ENCODE results near the gene MBP. TPM values are rescaled to one million over a fixed set of nuclear protein-coding genes. Genes with fewer than 3 reads are reported as not detected.
A peak's percentile ranks its signal among the peaks of the same experiment; 100 is the strongest.

MBP gene
- total and polyA plus RNA-seq, 5 donors from 2014 or later, result 134 to 172 (median 143) TPM

DNA sequence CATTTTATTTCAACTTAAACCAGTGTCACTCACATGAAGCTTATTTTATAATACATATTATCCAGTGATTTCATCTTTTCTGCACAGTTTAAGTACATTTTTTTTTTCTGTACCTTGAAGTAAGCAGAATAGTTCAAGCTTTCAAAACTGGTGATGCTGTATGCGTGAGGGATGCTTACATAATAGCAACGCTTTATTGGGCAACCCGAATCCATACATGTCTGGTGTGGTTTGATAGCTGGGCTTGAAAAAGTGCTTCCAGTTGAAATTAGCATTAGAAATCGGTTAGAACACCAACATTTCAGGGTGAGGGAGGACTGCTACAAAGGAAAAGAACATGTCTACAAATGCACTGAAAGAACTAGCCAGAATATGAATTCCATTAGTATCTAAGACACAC lies 117.4 kb downstream of the MBP start:
- Histone ChIP-seq H3K4me3 (ENCODE audit: low read depth, low read length) (no peak overlapping the region), H3K27ac (ENCODE audit: insufficient read depth, low read length, poor library complexity, severe bottlenecking) (no peak overlapping the region), H3K27me3 (ENCODE audit: control insufficient read depth, insufficient read depth, low read length) (no peaks in the 10 kb centered on the region), H3K36me3 (ENCODE audit: control insufficient read depth, insufficient read depth, low read length) (peaks cover 84% of the 10 kb centered on the region), H3K4me1 (ENCODE audit: control insufficient read depth, insufficient read depth, low read length, poor library complexity, severe bottlenecking) (no peaks in the 10 kb centered on the region), H3K9me3 (ENCODE audit: control insufficient read depth in 2 of 2, low read length in 2 of 2) (no peaks in the 10 kb centered on the region)
- Mint-ChIP-seq H3K27ac (peak overlapping the region in 2 of 3 donors; percentile 42 to 74), H3K27me3 (no peaks in the 10 kb centered on the region), H3K9me3 (no peaks in the 10 kb centered on the region), H3K4me3 (no peak overlapping the region), H3K36me3 (peaks cover 69% of the 10 kb centered on the region), H3K4me1 (peaks cover 6 to 47% (median 28%) of the 10 kb centered on the region in 4 donors)
- ATAC-seq (ENCODE audit: low read depth in 2 of 2) (no peak), DNase-seq (no peak)

GRCh38 chr18:77014538-77014937 lies 118.0 kb downstream of the MBP start:
- DNase-seq (no peak), ATAC-seq (ENCODE audit: low read depth in 2 of 2) (no peak)
- peaks cover 0 to 1% (median 0%) of the 10 kb centered on the region in 7 donors for H3K9me3 Mint-ChIP-seq
- H3K27ac Mint-ChIP-seq, result no peak overlapping the region
- H3K27me3 ChIP-seq (ENCODE audit: control insufficient read depth, insufficient read depth, low read length), result no peaks in the 10 kb centered on the region
- no peaks in the 10 kb centered on the region for H3K27me3 Mint-ChIP-seq
- H3K4me1 ChIP-seq (ENCODE audit: control insufficient read depth, insufficient read depth, low read length, poor library complexity, severe bottlenecking), result no peaks in the 10 kb centered on the region
- peaks cover 85% of the 10 kb centered on the region for H3K36me3 ChIP-seq (ENCODE audit: control insufficient read depth, insufficient read depth, low read length)
- H3K4me1 Mint-ChIP-seq, result peaks cover 6 to 45% (median 27%) of the 10 kb centered on the region in 4 donors
- peaks cover 67% of the 10 kb centered on the region for H3K36me3 Mint-ChIP-seq
- no peak overlapping the region for H3K4me3 Mint-ChIP-seq
- H3K9me3 ChIP-seq (ENCODE audit: control insufficient read depth in 2 of 2, low read length in 2 of 2), result no peaks in the 10 kb centered on the region
- no peak overlapping the region for H3K27ac ChIP-seq (ENCODE audit: insufficient read depth, low read length, poor library complexity, severe bottlenecking)
- no peak overlapping the region for H3K4me3 ChIP-seq (ENCODE audit: low read depth, low read length)

DNA sequence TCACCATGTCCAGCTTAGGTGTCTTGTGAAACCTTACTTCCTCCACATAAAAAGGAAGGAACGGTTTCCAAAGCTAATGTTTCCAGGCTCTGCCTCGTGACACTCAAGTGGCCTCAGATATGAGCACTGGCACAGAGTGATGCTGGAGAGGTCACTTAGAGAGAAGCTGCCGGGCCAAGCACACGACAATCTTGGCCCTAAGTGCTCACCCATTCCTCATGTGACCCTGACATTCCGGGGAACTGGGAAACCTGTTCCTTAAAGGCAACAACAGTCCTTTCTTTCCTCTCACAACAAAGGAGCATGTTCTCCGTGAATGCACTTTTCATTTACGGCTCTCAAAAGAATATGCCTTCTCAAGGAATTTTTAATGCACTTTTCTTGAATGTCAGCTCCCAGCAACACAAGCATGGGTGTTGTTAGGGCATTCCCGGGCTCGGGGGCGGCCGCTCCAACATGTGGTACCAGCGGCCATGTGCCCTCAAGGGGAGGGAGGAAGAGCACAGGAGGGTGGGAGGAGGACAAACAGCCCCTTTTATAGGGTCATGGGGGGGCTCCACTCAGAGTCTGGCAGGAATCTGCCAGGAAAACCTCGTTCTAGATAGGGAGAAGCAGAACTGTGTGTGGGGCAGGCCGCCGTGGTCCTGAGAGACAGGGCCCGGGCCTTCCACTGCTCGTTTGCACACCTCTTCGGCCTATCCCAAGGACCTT lies 118.6 kb downstream of the MBP start:
- Mint-ChIP-seq H3K4me1 (peaks cover 6 to 40% (median 26%) of the 10 kb centered on the region in 4 donors), H3K9me3 (peaks cover 0 to 1% (median 0%) of the 10 kb centered on the region in 7 donors), H3K36me3 (peaks cover 62% of the 10 kb centered on the region), H3K4me3 (no peak overlapping the region), H3K27me3 (no peaks in the 10 kb centered on the region), H3K27ac (peak overlapping the region in 1 of 3 donors; percentile 56)
- Histone ChIP-seq H3K9me3 (ENCODE audit: control insufficient read depth in 2 of 2, low read length in 2 of 2) (no peaks in the 10 kb centered on the region), H3K27ac (ENCODE audit: insufficient read depth, low read length, poor library complexity, severe bottlenecking) (no peak overlapping the region), H3K4me3 (ENCODE audit: low read depth, low read length) (no peak overlapping the region), H3K27me3 (ENCODE audit: control insufficient read depth, insufficient read depth, low read length) (no peaks in the 10 kb centered on the region), H3K36me3 (ENCODE audit: control insufficient read depth, insufficient read depth, low read length) (peaks cover 85% of the 10 kb centered on the region), H3K4me1 (ENCODE audit: control insufficient read depth, insufficient read depth, low read length, poor library complexity, severe bottlenecking) (no peaks in the 10 kb centered on the region)
- ATAC-seq (ENCODE audit: low read depth in 2 of 2) (no peak), DNase-seq (no peak)

GRCh38 chr18:77012806-77013541 lies 119.6 kb downstream of the MBP start:
- no peaks in the 10 kb centered on the region for H3K9me3 ChIP-seq (ENCODE audit: control insufficient read depth in 2 of 2, low read length in 2 of 2)
- Mint-ChIP-seq H3K4me1 (peaks cover 6 to 40% (median 21%) of the 10 kb centered on the region in 4 donors), H3K36me3 (peaks cover 52% of the 10 kb centered on the region), H3K27me3 (no peaks in the 10 kb centered on the region), H3K9me3 (peaks cover 0 to 1% (median 0%) of the 10 kb centered on the region in 7 donors), H3K27ac (peak overlapping the region in 1 of 3 donors; percentile 44), H3K4me3 (no peak overlapping the region)
- no peaks in the 10 kb centered on the region for H3K27me3 ChIP-seq (ENCODE audit: control insufficient read depth, insufficient read depth, low read length)
- no peaks in the 10 kb centered on the region for H3K4me1 ChIP-seq (ENCODE audit: control insufficient read depth, insufficient read depth, low read length, poor library complexity, severe bottlenecking)
- no peak overlapping the region for H3K4me3 ChIP-seq (ENCODE audit: low read depth, low read length)
- no peak overlapping the region for H3K27ac ChIP-seq (ENCODE audit: insufficient read depth, low read length, poor library complexity, severe bottlenecking)
- DNase-seq, result no peak
- ATAC-seq (ENCODE audit: low read depth in 2 of 2), result no peak
- H3K36me3 ChIP-seq (ENCODE audit: control insufficient read depth, insufficient read depth, low read length), result peaks cover 83% of the 10 kb centered on the region

DNA sequence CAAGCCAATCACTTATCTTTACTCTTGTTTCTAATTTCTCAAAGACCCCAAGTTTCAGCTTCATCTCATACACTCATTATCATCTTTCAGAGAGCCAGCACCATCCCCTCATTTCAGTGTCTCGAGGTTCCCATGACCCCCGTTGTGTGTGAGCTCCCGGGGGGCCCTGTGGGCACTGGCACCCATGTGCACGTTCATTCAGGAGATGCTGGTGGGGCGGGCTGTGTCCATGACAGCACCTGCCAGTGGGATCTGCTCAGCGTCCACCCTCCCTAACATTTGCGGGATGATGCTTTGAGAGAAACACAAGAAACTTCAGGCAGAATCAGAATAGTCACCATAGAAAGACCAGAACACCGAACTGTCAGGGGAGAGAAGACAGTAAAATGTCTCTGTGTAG lies 120.5 kb downstream of the MBP start:
- no peaks in the 10 kb centered on the region for H3K4me1 ChIP-seq (ENCODE audit: control insufficient read depth, insufficient read depth, low read length, poor library complexity, severe bottlenecking)
- no peaks in the 10 kb centered on the region for H3K27me3 ChIP-seq (ENCODE audit: control insufficient read depth, insufficient read depth, low read length)
- DNase-seq (no peak), ATAC-seq (ENCODE audit: low read depth in 2 of 2) (no peak)
- H3K9me3 ChIP-seq (ENCODE audit: control insufficient read depth in 2 of 2, low read length in 2 of 2), result no peaks in the 10 kb centered on the region
- no peaks in the 10 kb centered on the region for H3K27me3 Mint-ChIP-seq
- peaks cover 75% of the 10 kb centered on the region for H3K36me3 ChIP-seq (ENCODE audit: control insufficient read depth, insufficient read depth, low read length)
- no peak overlapping the region for H3K27ac ChIP-seq (ENCODE audit: insufficient read depth, low read length, poor library complexity, severe bottlenecking)
- peak overlapping the region in 1 of 4 donors; percentile 19 for H3K4me3 Mint-ChIP-seq
- H3K4me3 ChIP-seq (ENCODE audit: low read depth, low read length), result no peak overlapping the region
- peaks cover 0 to 1% (median 0%) of the 10 kb centered on the region in 7 donors for H3K9me3 Mint-ChIP-seq
- H3K36me3 Mint-ChIP-seq, result peaks cover 51% of the 10 kb centered on the region
- peak overlapping the region; percentile 25 to 52 (median 49) for H3K27ac Mint-ChIP-seq
- peaks cover 6 to 40% (median 21%) of the 10 kb centered on the region in 4 donors for H3K4me1 Mint-ChIP-seq

GRCh38 chr18:77009675-77010074 lies 122.9 kb downstream of the MBP start:
- Mint-ChIP-seq H3K4me3 (no peak overlapping the region), H3K27ac (peak overlapping the region in 2 of 3 donors; percentile 54 to 80), H3K4me1 (peaks cover 6 to 44% (median 17%) of the 10 kb centered on the region in 4 donors), H3K27me3 (no peaks in the 10 kb centered on the region), H3K9me3 (peaks cover 0 to 1% (median 0%) of the 10 kb centered on the region in 7 donors), H3K36me3 (peaks cover 34% of the 10 kb centered on the region)
- DNase-seq (no peak), ATAC-seq (ENCODE audit: low read depth in 2 of 2) (no peak)
- Histone ChIP-seq H3K27me3 (ENCODE audit: control insufficient read depth, insufficient read depth, low read length) (no peaks in the 10 kb centered on the region), H3K9me3 (ENCODE audit: control insufficient read depth in 2 of 2, low read length in 2 of 2) (no peaks in the 10 kb centered on the region), H3K27ac (ENCODE audit: insufficient read depth, low read length, poor library complexity, severe bottlenecking) (no peak overlapping the region), H3K4me3 (ENCODE audit: low read depth, low read length) (no peak overlapping the region), H3K4me1 (ENCODE audit: control insufficient read depth, insufficient read depth, low read length, poor library complexity, severe bottlenecking) (peaks cover 10% of the 10 kb centered on the region), H3K36me3 (ENCODE audit: control insufficient read depth, insufficient read depth, low read length) (peaks cover 53% of the 10 kb centered on the region)

- Histone ChIP-seq H3K27ac (ENCODE audit: insufficient read depth, low read length, poor library complexity, severe bottlenecking) (no peak overlapping the region), H3K36me3 (ENCODE audit: control insufficient read depth, insufficient read depth, low read length) (peaks cover 44% of the 10 kb centered on the region), H3K9me3 (ENCODE audit: control insufficient read depth in 2 of 2, low read length in 2 of 2) (no peaks in the 10 kb centered on the region), H3K4me3 (ENCODE audit: low read depth, low read length) (no peak overlapping the region), H3K4me1 (ENCODE audit: control insufficient read depth, insufficient read depth, low read length, poor library complexity, severe bottlenecking) (peaks cover 11% of the 10 kb centered on the region), H3K27me3 (ENCODE audit: control insufficient read depth, insufficient read depth, low read length) (no peaks in the 10 kb centered on the region)
- peaks cover 0 to 1% (median 0%) of the 10 kb centered on the region in 7 donors for H3K9me3 Mint-ChIP-seq
- peaks cover 34% of the 10 kb centered on the region for H3K36me3 Mint-ChIP-seq
- H3K27me3 Mint-ChIP-seq, result no peaks in the 10 kb centered on the region
- H3K27ac Mint-ChIP-seq, result peak overlapping the region in 1 of 3 donors; percentile 31
- DNase-seq, result no peak
- no peak for ATAC-seq (ENCODE audit: low read depth in 2 of 2)
- peaks cover 6 to 50% (median 16%) of the 10 kb centered on the region in 4 donors for H3K4me1 Mint-ChIP-seq
- no peak overlapping the region for H3K4me3 Mint-ChIP-seq
These were observed 123.8 kb downstream of the MBP start for GRCh38 chr18:77008576-77009315.

Measured in CD4-positive, CD25-positive, alpha-beta regulatory T cell (primary cell).